GM18907 (cell line): ENCODE data around the gene API5.
A peak's percentile ranks its signal among the peaks of the same experiment; 100 is the strongest.

Experiments
- ATAC-seq: cut with Tn5 transposase; IDR thresholded peaks from one replicate; pipeline ENCODE4 v1.9.1; 2021; ENCODE audit warnings: mild to moderate bottlenecking, moderate library complexity; ENCODE audit not compliant: unreplicated experiment

API5 gene

DNA sequence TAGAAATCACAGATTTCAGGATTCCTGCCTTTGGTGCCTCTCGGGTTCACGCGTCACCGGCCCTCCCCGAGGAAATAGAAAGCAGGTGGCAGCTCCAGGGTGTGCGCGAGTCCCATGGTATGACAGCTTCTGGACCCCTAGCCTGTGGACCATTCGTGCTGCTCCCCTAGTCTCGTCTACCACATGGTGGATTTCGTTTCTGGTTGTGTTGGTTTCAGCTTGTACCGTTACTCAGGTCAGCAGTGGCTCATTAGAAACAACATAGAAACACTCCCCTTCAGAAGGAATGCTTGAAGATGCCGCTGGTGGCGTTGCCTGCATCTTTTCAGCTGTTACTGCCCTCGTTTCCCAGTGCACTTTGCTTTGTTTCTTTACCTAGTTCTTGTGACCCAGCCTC lies 47.6 kb downstream of the API5 start:
- ATAC-seq: peak; percentile 56

DNA sequence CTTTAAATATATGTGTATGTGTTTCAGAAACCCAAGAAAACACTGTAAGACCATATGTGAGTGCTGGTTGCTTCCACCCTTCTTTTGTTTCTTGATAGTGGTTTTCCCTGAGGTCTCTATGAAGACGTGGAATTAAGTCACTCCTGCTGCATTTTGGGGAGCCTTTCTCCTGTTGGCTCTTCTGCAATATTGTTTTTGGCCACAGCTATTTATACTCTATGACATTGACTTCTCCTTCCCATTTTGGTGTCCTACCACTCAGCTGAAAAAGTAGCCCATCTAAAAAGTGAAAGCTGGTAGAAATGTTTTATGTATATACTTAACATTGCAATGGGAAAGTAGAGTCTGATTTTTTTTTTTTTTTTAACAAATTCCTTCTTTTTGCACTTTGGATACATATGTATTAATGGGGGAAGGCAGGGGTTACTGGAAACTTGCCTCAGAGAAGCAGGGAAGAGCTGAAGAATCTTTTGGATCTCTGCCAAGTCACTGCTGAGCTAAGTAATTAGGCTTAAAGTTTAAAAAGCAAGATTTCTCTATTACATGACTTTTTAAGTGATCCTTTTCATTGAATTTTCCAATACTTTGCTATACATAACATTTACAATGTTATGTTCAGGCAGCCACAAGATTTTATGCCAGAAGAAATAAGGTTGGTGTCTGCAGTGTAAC lies 48.7 kb downstream of the API5 start:
- ATAC-seq: no peak

DNA sequence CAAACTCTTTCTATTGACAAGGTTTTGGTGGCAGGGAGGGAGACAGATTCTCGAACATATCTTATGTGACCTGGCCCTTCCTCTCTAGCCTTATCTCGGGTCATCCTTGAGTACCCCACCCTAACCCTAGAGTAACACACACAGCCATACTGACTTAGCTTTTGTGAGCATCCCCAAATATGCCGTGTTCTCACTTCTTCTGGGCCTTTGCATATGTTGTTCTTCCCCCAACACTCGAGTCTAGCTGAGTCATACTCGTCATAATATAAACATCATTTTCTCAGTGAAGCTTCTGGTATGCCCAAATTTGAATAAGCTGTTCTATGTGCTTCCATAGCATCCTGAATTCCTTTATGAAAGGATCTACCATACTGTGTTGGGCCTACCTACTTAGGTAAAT lies 54.9 kb downstream of the API5 start:
- peak; percentile 30 for ATAC-seq

DNA sequence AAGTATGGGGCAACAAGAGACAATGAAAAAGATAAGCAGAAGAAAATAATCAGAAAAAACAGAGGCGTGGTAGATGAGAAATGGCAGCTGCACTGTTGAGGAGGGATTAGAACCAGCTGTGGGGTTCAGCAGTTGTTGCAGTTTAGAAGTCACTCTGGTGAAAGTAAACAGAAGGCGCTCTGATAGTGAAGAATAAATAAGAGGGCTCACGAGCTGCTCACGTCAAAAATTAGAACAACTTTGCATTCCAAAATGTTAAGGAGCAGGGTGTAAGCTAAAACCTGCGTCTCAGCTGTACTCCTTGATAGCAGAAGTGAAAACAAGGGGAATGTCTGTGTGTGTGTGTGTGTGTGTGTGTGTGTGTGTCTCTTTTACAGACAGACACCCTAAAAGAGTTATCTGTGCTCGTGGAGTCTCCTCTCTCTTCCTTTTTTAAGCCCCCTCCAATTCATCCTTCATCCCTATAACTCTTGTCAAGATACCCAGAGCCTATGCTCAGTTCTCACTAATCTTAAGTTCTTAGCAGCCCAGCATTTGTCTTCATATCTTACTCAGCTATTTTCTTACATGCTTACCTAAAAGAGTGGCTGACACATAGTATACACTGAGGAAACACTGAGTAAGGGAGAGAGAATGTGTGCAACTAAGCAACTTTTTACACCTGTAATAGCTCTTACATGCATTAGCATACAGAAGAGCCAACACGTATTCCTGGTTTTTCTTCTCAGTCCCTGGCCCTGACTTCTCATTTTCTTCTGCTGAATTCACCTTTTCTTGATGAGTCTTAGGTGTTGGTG lies 55.8 kb downstream of the API5 start:
- peak; percentile 43 for ATAC-seq

DNA sequence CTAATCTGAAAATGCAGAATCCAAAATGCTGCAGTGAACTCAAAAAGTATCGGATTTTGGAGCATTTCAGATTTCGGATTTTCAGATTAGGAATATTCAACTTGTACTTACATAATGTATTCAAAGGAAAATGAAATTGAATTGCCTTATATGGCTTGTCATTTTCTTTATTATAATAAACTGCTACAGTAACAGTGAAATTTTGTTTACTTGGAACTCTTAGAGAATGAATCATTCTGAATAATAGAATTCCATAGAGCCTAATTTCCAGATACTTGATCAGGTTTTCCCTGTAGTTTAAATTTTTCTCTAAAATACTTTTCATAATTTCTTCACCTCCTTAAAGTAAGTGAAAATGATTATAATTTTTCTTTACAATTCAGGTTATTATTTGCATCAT lies 64.3 kb downstream of the API5 start:
- no peak for ATAC-seq

DNA sequence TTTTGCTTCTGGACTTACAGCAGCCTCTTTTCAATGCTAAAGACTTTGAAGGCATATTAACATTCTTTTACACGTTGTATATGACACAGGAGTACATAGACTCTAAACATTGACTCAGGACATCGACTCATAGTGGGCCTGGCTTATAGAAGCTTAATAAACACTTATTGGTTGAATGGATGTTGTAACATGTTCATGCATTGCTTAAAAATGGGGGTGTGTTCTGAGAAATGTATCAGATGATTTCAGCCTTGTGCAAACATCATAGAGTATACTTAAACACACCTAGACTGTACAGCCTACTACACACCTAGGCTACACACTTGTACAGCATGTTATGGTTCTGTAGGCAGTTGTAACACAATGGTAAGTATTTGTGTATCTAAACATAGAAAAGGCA lies 64.8 kb downstream of the API5 start:
- ATAC-seq: no peak

DNA sequence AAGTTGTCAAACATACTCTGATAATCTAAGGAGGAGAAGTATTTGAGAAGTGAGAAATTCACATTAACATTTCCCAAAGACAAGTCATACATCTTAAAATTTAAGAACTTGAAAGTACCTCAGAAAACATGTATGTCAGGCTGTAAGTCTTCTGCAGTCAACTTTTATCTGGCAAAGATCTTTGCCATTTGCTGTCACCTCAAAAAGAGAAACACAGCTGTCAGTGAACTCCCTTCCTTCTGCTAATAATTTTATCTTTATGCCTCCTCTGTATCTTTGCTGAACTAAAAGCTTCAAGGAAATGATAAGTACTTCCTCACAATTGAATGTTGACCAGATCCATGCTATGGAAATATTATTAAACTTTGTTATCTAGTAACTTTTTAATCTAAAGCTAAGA lies 65.6 kb downstream of the API5 start:
- no peak for ATAC-seq

DNA sequence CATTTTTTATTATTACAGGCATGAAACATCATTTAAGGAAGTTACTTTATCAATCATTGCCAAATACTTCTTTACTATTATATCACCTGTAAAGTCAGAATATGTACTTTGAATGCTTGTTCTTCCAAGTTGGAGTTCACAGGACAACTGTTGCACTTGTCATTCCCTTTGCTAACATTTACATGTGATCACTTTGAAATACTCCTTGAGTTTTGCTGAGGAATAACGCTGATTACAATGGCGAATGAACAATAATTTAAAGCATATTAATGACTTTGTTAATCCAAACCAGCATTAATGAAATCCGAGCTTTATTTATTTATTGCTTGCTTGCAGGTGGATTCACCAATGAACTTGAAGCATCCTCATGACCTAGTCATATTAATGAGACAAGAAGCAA lies 67.1 kb downstream of the API5 start:
- no peak for ATAC-seq

DNA sequence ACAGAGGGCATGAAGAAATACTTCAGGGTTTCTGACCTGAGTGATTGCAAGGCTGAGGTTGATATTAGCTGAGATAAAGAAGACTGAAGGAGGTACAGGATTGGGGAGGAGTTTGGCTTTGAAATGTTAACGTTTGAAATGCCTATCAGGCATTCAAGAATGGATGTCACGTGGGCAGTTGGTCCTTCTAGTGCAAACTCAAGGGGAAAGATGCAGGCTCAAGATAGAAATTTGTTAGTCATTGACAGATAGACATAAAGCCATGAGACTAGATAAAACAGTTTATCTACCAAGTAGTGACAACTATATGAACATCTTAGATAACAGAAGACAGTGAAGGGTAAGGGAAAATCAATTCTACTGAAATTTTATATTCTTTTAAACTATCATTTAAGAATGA lies 70.0 kb downstream of the API5 start:
- no peak for ATAC-seq

DNA sequence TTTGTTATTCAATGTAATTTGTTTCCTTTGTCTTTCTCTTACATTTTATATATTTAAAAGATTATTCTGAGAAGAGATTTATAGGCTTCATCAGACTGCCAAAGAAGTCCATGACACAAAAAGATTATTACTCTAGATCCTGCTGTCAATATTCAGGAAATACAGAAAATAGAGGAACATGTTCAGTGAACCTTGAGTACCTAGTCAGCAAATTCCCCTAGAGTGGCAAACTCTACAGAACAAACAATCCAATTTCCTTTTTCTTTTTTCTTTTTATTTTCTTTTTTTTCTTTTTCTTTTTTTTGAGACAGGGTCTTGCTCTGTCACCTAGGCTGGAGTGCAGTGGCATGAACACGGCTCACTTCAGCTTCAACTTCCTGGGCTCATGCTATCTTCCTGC lies 70.8 kb downstream of the API5 start:
- no peak for ATAC-seq

DNA sequence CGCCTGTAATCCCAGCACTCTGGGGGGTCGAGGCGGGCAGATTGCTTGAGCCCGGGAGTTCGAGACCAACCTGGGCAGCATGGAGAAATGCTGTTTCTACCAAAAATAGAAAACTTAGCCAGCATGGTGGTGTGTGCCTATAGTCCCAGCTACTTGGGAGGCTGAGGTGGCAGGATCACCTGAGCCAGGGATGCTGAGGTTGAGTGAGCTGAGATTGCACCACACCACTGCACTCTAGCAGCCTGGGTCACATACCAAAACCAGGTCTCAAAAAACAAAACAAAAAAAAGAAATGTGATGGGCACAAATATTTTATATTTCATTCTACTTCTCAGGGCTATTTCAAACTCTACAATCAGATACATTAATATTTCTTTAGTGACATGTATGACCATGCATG lies 72.6 kb downstream of the API5 start:
- no peak for ATAC-seq

DNA sequence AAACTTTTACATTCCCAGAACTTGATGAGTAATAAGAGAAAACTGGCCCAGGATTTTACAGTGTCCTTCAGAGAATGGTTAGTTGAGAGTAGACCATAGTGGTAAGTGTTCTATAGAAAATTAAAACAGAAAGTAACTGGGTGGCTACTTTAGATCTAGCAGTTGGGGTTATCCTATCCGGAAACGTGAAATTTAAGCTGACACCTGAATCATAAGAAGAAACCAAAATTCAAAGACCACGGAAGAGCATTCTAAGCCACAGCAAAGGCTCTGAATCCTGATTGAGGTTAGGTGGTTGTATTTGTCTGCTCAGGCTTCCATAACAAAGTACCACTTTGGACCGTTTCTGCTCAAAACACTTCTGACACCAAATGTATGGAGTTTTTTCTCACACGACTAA lies 80.9 kb downstream of the API5 start:
- ATAC-seq: no peak

DNA sequence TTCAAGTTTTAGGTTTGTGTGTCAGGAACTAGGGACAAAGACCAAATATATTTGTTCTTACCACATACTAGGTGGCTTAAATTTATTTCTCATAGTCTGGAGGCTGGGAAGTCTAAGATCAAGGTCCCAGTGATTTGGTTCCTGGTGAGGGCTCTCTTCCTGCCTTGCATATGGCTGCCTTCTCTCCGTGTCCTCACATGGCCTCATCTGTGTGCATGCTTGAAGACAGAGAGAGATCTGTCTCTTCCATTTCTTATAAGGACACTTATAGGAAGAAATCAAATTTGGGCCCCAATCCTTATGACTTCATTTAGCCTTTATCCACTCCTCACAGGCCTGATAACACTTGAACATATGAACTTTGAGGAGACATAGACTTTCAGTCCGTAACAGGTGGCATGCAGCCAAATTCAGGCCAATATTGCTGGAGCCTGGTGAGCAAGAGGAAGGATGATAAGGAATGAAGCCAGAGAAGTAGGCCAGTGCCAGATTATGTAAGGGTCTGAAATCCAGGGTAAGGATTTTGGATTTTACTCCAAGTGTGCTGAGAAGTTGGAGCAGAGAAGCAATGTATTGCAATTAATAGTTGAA lies 82.1 kb downstream of the API5 start:
- ATAC-seq: no peak
